Stimulated activated CD8-positive, alpha-beta memory T cell treated with anti-CD3 and anti-CD28 coated beads, Interleukin-7, amount 100 ng/mL, for 4 hours (primary cell): Measurements from ENCODE around the gene ADARB2.

ENCODE experiments used
- DNase-seq, 2 donors: peaks; one replicate each; pipeline ENCODE4 v3.0.0-alpha.2; 2020; ENCODE audit warnings: low read depth in 2 of 2

The ADARB2 gene

DNA sequence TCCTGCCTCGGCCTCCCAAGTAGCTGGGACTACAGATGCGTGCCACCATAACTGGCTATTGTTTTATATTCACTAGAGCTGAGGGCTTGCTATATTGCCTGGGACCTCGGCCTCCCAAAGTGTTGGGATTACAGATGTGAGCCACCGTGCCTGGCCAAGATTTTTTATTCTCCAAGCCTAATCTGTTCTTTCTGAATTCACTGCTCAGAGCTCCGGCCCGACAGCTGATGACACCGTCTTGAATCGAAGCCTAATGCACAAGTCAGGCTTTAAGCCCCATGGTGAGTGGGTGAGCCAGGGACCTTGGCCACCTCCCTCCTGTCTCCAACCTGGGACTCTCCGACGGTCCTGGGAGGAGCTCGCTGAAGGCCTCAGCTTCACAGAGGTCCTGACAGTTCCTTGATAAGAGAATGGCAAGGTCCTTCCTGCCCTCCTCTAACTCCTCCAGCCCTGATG, 342.3 kb downstream of the ADARB2 start:
- no peak for DNase-seq

DNA sequence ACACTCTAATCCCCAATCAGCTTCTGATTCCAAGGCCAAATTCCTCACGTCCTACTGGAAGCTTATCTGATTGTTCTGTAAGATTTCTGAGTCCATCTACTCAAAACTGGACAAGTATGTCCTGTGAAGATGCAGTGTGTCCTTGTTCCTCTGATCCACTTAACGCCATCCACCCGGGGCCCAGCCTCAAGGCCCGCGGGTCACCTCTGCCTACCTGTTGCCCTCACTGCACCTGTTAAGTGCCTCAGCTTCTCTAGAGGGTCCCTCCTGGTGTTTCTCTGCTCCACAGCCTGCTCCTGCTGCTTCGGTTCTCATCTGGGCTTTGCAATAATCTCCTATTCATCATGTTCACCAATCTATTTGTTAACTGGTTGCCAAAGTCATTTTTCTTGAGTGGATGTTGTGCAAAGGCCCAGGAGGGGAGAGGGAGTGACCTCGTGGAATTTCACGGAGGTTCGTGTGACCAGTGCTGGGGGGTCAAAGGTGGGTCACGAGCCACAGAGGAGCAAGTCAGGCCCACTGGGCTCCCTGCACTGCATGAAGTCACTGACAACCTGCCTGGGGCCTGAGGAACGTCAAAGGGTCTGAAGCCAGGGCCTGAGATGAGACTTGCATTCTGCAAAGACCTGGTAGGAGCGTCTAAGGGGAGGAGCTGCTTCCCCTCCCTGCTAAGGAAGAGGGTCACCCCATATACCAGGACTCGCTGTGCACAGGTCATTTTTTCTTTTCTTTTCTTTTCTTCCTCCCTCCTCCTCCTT, 343.0 kb downstream of the ADARB2 start:
- DNase-seq = no peak

DNA sequence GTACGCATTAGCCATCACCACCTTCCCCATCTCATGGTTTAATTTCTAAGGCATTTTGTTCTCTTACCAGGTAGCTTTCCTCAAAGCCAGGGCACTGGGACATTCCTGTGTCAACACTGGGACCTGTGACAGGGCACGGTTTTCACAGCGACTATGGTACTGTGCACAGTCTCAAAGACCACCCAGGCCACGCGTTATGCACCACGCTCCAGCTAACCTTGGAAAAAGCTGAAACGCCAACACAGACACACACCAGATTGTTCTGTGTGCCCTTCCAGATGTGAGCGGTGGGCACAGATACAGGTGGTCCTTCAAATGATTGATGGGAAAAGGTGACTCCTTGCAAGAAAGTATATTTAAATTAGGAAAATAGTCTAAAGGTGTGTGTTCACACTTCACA, 343.8 kb downstream of the ADARB2 start:
- no peak for DNase-seq

DNA sequence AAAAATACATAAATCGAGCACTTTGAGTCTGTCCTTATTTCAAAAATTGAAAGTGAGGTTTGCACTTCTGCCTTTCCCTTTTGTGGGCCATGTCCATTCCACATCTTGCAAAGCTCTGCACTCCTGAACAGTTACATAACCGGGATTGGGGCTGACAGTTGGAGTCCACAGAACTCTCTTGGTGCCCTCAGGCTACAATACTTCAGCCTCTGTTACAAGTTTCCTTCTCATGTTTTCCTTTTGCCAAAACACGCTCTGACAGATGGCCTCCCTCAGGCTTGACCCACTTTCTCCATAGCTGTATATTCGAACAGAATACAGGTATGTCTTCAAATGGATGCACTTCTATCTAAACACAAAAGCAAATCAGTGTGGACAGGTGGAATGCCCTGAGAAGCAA, 345.2 kb downstream of the ADARB2 start:
- no peak for DNase-seq

DNA sequence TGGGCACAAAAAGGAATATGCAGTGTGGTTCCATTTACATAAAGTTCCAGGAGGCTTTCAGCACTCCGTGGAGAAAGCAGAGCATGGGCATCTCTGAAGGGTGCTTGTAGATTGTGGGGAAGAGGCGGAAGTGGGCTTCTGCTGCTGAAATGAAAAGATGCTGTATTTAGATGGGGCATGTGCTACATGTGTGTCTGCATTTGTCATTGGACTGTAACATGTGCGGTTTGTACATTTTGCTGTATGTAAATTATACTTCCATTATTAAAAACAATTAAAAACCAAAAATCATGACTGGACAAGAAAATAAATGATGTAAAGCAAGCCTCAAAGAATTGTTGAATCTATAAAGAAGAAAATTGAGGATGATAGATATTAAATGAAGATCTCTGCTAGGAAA, 347.1 kb downstream of the ADARB2 start:
- DNase-seq = no peak

DNA sequence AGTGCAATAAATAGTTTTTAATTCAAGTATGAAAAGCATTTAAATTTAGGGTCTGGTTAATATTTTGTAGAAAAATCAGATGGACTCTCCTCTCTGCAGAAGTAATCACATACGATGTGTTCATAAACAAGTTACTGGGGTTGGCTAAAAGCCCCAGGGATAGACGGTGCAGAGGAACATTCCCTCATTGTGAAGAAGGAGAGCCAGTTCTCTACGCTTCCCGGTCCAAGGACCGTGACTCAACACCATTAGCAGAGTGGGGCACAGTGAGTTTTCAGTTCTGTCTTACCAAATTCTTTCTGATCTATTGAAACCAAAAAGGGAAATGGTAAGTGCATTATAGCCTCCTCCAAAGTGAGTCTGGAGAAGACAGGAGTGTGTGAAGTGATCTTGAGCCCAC, 353.3 kb downstream of the ADARB2 start:
- DNase-seq = no peak

DNA sequence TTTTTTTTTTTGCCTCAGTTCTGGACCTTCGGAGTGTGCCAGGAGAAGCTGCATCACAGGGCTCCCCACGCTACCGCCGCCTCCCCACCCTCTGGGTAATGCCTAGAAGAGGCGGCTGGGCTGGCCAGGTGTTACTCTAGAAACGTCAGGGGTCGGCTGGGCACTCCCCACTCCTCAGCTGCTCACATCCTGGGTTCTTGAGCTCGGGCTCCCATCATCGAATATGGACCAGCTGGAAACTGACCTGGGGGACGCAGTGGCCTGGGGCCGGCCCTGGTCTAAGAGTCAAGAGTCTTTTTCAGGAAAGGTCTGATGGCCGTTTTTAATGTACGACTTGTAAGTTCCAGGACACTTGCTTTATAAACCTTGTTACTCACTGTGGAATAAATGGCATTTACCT, 354.6 kb downstream of the ADARB2 start:
- DNase-seq = no peak

DNA sequence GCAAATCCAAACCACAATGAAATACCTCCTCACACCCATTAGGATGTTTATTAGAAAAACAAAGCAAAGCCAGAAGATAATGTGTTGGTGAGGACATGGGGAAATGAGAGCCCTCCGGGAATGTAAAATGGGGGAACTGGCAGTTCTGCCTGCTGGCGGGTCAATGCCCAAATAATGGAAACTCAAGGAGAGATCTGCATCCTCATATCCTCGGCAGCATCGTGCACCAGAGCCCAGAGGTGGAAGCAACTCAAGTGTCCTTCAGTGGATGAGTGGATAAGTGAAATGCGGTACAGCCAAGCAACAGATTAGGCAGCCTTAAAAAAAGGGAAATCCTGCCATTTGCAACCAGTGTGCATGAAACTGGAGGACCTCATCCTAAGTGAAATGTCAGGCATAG, 356.0 kb downstream of the ADARB2 start:
- DNase-seq = no peak

DNA sequence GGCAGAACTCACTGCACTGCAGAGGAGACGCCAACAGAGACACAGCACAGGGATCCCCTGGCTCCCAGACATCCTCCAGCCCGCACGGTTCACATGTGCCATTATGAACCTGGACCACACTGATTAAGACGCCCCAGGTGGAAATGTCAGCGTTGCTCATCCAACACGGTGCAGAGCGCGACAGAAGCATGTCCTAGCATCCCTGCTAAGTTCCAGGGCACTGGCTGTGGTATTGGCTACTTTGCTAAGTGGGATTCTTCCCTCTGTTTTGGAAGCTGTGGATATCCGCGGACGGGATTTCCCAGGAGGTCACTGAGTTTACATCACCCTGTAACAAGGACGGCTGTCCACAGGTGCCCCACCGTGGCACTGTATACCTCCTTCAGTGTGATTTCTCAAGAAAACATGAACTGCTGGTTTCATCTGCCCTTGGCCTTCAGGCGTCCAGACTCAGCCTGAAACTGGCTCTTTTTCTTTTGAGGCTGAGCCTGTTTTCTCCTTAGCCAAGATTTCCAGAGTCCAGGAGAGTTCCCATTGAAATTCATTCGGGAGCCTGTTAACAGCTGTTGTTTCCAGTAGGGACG, 357.1 kb downstream of the ADARB2 start:
- no peak for DNase-seq

DNA sequence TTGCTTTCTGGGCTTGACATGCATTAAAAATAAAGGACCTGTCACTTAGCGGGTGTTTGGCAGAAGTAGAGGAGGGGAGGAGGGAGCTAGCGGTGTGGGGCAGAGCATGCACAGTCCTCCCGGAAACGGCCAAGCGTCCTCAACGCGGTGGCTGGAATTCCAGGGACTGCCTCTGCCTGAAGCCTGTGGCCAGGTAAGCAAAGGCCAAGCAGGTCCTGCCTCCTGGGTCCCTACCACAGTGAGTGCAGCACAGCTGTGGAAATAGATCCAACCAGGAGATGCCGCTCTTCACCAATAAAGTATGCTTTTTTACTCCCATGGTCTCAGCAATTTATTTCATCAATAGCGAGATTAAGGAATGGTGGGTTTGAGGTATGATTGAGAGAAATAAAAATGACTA, 357.7 kb downstream of the ADARB2 start:
- no peak for DNase-seq

DNA sequence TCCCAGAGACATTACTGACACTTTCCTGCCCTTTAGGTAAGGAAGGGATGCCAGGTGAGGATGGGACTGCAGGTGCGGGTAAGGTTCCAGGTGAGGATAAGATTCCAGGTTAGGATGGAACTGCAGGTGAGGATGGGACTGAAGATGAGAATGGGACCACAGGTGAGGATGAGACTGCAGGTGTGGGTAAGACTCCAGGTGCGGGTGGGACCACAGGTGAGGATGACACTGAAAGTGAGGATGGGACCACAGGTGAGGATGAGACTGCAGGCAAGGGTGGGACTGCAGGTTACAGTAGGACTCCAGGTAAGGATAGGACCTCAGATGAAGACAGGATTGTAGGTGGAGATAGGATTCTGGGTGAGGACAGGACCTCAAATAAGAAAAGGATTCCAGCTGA, 358.9 kb downstream of the ADARB2 start:
- DNase-seq = no peak

DNA sequence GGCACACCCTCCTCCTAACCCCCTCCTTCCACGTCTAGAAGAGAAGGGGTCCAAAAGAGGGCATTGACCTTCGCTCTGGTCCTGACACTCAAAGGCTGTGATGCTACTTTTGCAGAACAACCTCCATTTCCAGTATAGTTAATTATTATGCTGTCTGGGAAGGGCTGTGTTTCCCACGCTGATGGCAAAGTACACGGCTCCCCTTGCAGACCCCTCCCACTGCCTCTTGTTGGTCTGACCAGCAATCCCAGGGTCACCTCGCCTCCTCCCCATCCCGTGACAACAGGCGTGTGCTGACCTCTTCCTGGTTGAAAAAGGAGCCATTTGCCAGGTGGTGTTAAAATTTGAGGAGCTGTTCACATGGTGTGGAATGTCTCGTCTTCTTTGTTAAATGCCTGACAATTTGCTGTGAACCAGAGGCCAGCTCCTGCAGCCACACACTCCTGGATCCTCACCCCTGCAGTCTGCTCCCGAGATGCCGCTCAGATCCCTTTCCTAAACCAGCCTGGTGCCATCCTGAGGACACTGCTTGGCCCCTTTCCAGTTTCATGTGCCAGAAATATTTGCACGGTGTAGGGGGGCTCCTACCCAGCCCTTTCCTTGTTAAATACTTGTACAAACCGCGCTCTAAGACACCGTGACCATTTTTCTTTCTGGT, 359.5 kb downstream of the ADARB2 start:
- no peak for DNase-seq

DNA sequence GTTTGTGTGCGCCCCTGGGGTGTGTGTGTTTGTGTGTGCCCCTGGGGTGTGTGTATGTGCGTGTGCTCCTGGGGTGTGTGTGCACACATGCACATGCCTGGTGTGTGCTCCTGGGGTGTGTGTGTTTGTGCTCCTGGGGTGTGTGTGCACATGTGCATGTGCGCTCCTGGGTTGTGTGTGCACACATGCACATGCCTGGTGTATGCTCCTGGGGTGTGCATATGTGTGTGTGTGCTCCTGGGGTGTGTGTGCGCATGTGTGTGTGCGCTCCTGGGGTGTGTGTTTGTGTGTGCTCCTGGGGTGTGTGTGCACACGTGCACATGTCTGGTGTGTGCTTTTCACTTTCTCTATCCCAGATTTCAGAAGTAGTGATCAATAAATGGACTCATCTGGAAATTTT, 360.1 kb downstream of the ADARB2 start:
- DNase-seq = no peak

DNA sequence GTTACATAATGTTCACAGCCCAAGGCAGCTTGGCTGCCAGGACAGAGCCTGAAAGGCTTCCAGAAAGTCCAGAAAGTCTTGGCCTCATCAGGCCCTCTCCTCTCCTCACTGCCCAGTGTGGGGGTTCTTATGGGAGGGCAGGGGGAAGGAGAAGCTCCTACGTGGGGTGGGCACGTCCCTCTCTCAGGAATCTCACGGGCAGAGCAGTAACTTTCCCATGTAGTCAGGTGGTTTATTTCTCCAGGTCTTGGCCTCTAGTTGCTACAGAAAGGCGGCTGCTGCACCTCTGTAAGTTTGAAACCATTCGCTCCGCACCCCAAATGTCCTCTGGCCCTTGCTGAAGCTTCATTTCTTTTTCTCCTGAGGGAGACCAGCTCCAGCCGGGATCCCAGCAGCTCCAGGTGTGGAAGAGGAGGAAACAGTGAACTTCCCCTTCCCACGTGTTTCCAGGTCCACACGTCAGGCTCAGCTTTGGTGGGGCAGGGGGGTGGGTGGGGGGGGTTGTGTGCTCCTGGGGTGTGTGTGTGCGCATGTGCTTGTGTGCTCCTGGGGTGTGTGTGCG, 360.9 kb downstream of the ADARB2 start:
- no peak for DNase-seq

DNA sequence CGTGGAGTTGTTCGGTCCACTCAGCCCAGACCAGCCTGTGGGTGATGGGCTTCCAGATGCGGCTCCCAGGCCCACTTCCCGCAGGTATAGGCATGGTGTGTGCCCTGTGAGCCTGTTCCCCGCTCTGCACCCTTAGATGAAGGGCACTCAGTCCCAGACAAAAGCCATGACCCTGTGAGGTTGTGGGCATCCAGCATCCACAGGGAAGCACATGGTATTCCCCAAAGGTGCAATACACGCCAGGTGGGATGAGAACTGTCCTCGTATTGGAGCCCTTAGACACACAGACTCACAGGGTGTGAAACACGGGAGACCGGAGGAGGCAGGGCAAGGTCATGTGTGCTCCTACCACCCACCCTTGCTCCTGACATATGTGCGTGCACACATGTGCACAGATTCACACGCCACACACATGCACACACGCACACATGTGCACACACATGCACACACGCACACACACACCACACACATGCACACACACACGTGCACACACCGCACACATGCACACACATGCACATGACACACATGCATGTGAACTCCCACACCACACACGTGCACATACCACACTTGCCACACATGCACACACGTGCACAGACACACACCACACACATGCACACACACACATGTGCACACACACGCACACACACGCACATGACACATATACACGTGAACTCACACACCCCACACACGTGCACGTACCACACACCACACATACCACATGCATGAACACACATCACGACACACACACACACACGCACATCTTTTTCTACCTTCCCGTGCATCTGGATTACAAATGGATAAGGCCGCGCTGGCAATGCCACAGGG, 361.8 kb downstream of the ADARB2 start:
- DNase-seq = no peak

DNA sequence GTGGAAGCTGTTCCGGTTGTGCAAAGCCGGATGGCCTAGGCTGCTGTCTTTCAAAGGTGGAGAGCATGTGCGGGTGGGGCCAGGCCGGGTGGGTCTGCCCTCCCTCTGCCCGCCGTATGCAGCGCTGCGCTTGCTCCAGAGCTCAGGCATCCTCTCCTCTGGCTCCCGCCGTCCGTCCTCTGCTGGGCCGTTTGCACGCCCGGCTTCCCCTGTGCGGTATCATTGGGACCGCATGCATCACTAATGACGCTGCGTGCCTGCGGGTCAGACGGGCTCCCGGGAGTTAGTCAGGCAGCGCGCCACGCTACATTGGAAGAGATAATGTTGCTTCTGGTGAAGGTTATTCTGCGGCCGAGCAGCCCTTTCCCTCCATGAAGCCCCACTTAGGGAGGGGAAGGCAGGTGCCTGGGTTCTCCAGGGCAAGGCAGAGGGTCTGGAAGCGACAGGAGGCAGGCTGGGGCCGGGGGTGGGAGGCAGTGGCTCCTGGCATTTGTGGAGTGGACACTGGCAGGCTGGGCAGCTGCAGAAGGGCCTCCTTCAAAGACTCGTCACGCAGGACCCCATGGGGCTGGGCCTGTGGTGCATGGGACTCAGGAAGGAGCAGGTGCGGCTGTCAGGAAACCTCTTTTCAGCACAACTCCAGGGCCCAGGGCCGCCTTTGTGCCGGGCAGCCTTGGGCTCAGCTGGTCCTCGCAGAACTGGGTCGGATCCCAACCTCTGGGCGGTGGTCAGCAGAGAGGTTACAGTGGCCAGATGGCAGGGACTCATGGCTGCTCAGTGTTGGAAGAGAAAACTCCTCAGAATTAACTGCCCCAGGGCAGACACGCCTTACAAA, 362.6 kb downstream of the ADARB2 start:
- DNase-seq = no peak

DNA sequence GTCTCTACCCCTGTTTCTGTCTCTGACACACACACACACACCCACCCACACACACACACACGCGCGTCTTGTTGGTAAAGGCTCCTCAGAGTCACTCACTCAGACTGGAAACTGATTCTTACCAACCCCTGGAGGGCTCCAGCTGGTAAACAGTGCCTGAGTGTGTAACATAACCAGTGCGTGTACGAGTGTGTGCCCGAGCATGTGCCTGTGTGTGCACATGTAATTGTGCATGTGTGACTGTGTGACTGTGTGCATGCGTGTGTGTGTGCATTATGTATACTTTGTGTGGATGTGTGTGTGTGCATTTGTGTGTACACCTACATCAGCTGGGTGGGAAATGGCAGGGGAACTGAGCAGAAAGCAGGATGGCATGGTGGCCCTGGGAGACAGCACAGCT, 364.0 kb downstream of the ADARB2 start:
- DNase-seq = no peak

DNA sequence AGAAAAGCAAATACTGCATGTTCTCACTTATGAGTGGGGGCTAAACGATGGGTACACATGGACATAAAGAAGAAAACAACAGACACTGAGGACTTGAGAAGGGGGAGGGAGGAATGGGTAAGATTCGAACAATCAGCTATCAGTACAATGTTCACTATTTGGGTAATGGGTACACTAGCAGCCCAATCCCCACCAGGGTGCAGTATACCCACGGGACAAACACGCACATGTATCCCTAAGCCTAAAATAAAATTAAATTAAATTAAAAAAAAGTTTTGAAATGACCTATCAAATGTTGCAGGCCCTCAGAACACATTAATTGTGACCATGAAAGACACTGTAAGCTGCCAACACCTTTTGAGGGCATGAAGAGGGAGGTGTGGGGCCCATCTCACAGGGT, 365.1 kb downstream of the ADARB2 start:
- DNase-seq = no peak

DNA sequence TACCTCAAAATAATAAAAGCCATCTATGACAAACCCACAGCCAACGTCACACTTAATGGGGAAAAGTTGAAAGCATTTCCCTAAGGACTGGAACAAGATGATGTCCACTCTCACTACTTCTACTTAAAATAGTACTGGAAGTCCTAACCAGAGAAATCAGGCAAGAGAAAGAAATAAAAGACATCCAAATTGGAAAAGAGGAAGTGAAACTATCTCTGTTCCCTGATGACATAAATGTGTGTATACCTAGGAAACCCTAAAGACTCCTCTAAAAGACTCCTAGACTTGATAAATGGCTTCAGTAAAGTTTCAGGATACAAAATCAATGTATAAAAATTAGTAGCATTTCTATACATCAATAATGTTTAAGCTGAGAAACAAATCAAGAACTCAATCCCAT, 367.0 kb downstream of the ADARB2 start:
- DNase-seq = no peak

DNA sequence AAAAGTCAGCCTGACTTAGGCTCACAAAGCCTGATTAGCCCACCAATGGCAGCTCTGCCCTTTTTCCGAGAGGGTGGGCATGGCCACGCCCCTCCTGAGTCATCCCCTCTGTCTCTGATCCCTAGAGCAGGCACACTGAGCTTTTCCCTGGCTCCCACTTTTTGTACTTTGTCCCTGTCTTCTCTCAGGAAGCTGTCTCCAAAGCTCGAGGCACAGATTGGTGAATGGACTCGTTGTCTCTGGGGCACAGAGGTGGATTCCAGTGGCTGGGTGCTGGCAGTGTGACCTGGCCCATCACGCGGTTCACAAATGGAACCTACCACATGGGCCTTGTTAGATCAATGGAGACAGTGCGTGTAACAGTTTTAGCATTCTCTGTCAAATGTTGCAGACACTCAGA, 367.7 kb downstream of the ADARB2 start:
- DNase-seq = no peak

DNA sequence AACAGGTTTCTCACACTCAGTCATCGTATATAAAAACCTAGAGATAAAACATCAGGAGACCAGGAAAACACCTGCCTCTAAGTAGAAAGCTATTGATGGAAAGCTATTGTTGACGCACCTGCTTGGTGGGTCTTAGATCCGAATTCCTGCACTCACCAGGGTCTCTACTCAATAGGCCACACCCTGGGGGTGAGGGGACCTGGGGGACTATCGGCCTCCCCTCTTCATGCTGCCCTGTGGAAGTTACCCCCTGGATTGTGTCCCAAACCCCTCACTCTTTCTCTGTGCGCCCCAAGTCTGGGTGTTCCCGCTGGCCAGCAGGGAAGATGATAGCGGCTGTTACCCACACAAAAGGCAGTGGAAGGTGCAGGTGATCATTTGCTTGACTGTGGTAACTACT, 368.1 kb downstream of the ADARB2 start:
- DNase-seq = no peak
